Heart right ventricle (tissue), 16 donors: ENCODE measurements around the gene PATJ. TPM values are rescaled to one million over a fixed set of nuclear protein-coding genes. Genes with fewer than 3 reads are reported as not detected.

Experiments
- ATAC-seq, 8 donors: fragments of 200-7000 bp; cut with Tn5 transposase; one replicate each; pipeline ENCODE4 v1.9.1; 2020; ENCODE audit warnings: mild to moderate bottlenecking in 8 of 8, moderate library complexity in 8 of 8, moderate number of reproducible peaks in 1 of 8
- DNase-seq, 2 donors: peaks; one replicate each; pipeline ENCODE4 v3.0.0-alpha.2; 2020
- H3K27ac ChIP-seq, 10 donors: fragments of 200-600 bp; sonication (generic) in 2 of 10; one replicate each; pipeline versions ENCODE4 v1.5.0 to v1.8.0; 2020 to 2022; ENCODE audit warnings: mild to moderate bottlenecking in 3 of 10
- H3K27me3 ChIP-seq, 7 donors: fragments of 200-600 bp; one replicate each; pipeline ENCODE4 v1.8.0; 2021 to 2022; ENCODE audit warnings: mild to moderate bottlenecking in 2 of 7
- H3K36me3 ChIP-seq, 9 donors: fragments of 200-600 bp; sonication (generic) in 1 of 9; one replicate each; pipeline versions ENCODE4 v1.5.0 to v1.8.0; 2020 to 2022; ENCODE audit warnings: mild to moderate bottlenecking in 2 of 9
- H3K4me1 ChIP-seq, 9 donors: fragments of 200-600 bp; sonication (generic) in 1 of 9; one replicate each; pipeline versions ENCODE4 v1.5.0 to v1.8.0; 2020 to 2022; ENCODE audit warnings: mild to moderate bottlenecking in 4 of 9
- H3K4me3 ChIP-seq, 10 donors: fragments of 200-600 bp; sonication (generic) in 2 of 10; one replicate each; pipeline versions ENCODE4 v1.5.0 to v1.8.0; 2020 to 2022; ENCODE audit warnings: mild to moderate bottlenecking in 7 of 10, moderate library complexity in 2 of 10
- H3K9me3 ChIP-seq, 11 donors: fragments of 200-600 bp in 10 of 11; sonication (generic) in 2 of 11; one replicate each; pipeline versions ENCODE4 v1.5.0 to v1.8.0; 2013 to 2022; ENCODE audit warnings: mild to moderate bottlenecking in 2 of 11, control low read depth in 1 of 11, moderate library complexity in 1 of 11
- CTCF ChIP-seq, 9 donors: fragments of 200-600 bp; sonication (generic) in 2 of 9; IDR thresholded peaks; one replicate each; pipeline versions ENCODE4 v1.5.0 to v1.8.0; 2021 to 2022; ENCODE audit warnings: antibody characterized with exemption in 9 of 9, mild to moderate bottlenecking in 5 of 9, moderate library complexity in 1 of 9
- WGBS, 2 donors: extraction: QIAGEN DNeasy Blood & Tissue Kit; methylation state at CpG; one replicate each; pipeline ENCODE4 v1.1.7; 2013; ENCODE audit warnings: inconsistent platforms in 1 of 2; 5-methylcytosine and 5-hydroxymethylcytosine counted together
- intact Hi-C, 10 donors: fragments of 100-400 bp; cut with DNase I; formaldehyde crosslinking; loops; one replicate each; pipeline versions ENCODE4 v1.11.1 to v1.14.2; 2022
- polyA plus RNA-seq, 2 donors: library from polyadenylated mRNA; stranded (reverse); fragments of 200-250 nt; gene quantifications; one replicate each; pipeline ENCODE4 v1.2.3, GENCODE V29; 2013
- total RNA-seq, 10 donors: library from RNA; stranded (reverse); fragmentation: NEBNext Ultra II Directional in 3 of 10; extraction: Animal tissue kit (Norgen Biotek cat#: 25700) in 3 of 10; gene quantifications; one replicate each; pipeline versions ENCODE4 v1.2.1 to v1.2.4, GENCODE V29; 2021 to 2023
- donor health status: Arrhythmogenic right ventricular cardiomyopathy.
- donor health status: ischemic (EF 13 %, LVEDD 7.1; RV severe dilation, severe dysfunction).
- donor health status: healthy with polysubstance abuse.
- donor health status: DM: no; HTN: yes; CAD: no.
- donor health status: DM: no; HTN: no; CAD: no.
- donor health status: ischemic (EF 25% LVEDD 6.9; RV normal size, moderate dysfunction).
- donor health status: ischemic (EF 25% LVEDD 5.7; RV mildly dilated, moderate dysfunction).
- donor health status: healthy.
- donor health status: DM: yes; HTN: yes; CAD: no.
- donor health status: Ischemic cardiomyopathy.
- donor health status: ischemic (EF 35%, LVEDD 5.7; RV mildly dilated, moderate dysfunction).
- donor health status: nonischemic (EF 11% LVEDD 7.7; RV severe dilation, severe dysfunction).
- donor health status: DM: yes; HTN: yes; CAD: no.
- donor health status: PGD.
- donor health status: ischemic (EF 29% LVEDD 5.4; RV normal size, mild dysfunction).
- donor health status: nonischemic (EF 23%, LVEDD 6.1; RV moderate dilation, normal function).

Gene PATJ
- total and polyA plus RNA-seq, 12 donors, result 3.7 to 213 (median 119) TPM

- DNase-seq (no peak), ATAC-seq (no peak)
- intact Hi-C loops, result no loop called here
- 85 to 86% methylated on average over 1 of the region's 1 CpG for WGBS, 2 donors
- Histone ChIP-seq H3K27me3 (no peaks in the 10 kb centered on the region), H3K36me3 (no peaks in the 10 kb centered on the region), H3K4me1 (peaks cover 0 to 12% (median 9%) of the 10 kb centered on the region in 9 donors), H3K27ac (no peak overlapping the region), H3K4me3 (no peak overlapping the region), H3K9me3 (no peaks in the 10 kb centered on the region)
- no peak for TF ChIP-seq CTCF (IDR thresholded peaks at IDR 0.05)
Measured at GRCh38 chr1:62107923-62108322, 365.6 kb downstream of the PATJ start.

GRCh38 chr1:62109124-62109523, 366.8 kb downstream of the PATJ start:
- no peak overlapping the region for H3K27ac ChIP-seq
- DNase-seq, result no peak
- no peak for TF ChIP-seq CTCF (IDR thresholded peaks at IDR 0.05)
- intact Hi-C loops, result no loop called here
- no peak for ATAC-seq
- no peaks in the 10 kb centered on the region for H3K9me3 ChIP-seq
- no peak overlapping the region for H3K4me3 ChIP-seq
- peaks cover 0 to 6% (median 0%) of the 10 kb centered on the region in 9 donors for H3K36me3 ChIP-seq
- H3K4me1 ChIP-seq, result peaks cover 0 to 12% (median 9%) of the 10 kb centered on the region in 9 donors
- no peaks in the 10 kb centered on the region for H3K27me3 ChIP-seq
- WGBS, 2 donors, result 73 to 84% methylated on average over 5 of the region's 5 CpGs

DNA sequence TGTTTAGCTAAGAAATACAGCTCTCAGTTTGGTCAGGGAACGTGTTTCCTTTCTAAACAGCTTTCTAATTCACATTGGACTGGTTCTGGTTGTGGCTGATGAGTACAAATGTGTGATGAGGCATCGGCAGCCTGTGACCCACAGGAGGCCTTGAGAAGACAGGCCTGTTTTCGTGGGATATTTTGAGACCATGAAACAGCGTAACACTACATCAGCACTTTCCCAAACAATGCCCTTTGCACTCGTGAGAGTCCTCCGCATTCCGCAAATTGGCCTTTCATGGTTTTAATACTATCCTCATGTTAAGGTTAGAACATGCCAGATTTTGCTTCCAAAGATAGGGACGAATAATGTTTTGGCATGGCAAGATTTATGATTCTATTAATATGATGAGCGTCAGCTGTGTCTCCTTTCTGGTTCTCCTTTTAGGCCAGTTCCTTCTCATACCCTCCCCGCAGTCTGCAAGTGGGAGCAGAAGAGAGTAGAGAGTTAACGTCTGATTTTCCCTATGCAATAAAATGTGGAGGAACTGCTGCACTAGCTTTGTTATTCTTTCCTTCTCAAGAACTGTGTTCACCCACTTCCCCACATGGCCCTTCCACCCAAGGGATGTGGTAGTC, 368.0 kb downstream of the PATJ start:
- 73 to 82% methylated on average over 11 of the region's 11 CpGs for WGBS, 2 donors
- no peaks in the 10 kb centered on the region for H3K9me3 ChIP-seq
- no peaks in the 10 kb centered on the region for H3K27me3 ChIP-seq
- H3K27ac ChIP-seq, result peak overlapping the region in 5 of 10 donors; percentile 12 to 51 (median 43)
- H3K4me3 ChIP-seq, result no peak overlapping the region
- intact Hi-C loops, result no loop called here
- H3K36me3 ChIP-seq, result peaks cover 0 to 13% (median 0%) of the 10 kb centered on the region in 9 donors
- DNase-seq, result no peak
- ATAC-seq, result peak in 7 of 8 donors; percentile 42 to 78 (median 70)
- TF ChIP-seq CTCF (IDR thresholded peaks at IDR 0.05), result no peak
- H3K4me1 ChIP-seq, result peaks cover 0 to 12% (median 9%) of the 10 kb centered on the region in 9 donors

DNA sequence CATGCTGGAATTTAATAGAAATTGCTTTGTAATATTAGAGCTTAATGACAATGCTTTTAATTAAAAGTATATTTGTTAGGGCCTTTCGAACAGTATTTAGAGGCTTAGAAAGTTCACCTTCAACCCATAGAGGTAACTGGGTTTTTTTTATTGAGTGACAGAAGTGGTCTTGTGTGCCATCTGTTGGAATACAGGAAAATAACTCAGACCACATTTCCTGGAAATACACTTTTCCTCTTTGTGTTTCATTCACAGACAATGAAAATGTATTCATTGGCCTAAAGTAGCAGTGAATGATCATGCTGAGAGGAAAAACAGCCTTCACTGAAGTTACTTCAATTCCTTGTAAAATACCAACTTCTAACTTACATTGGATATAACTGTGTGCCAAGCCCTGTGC, 368.8 kb downstream of the PATJ start:
- no peak for DNase-seq
- Histone ChIP-seq H3K27me3 (no peaks in the 10 kb centered on the region), H3K27ac (peak overlapping the region in 4 of 10 donors; percentile 20 to 51 (median 44)), H3K36me3 (peaks cover 0 to 13% (median 0%) of the 10 kb centered on the region in 9 donors), H3K9me3 (no peaks in the 10 kb centered on the region), H3K4me1 (peaks cover 0 to 12% (median 9%) of the 10 kb centered on the region in 9 donors), H3K4me3 (no peak overlapping the region)
- TF ChIP-seq CTCF (IDR thresholded peaks at IDR 0.05), result peak in 5 of 9 donors; percentile 20 to 35 (median 30)
- intact Hi-C loops, result no loop called here
- no peak for ATAC-seq
- 94 to 96% methylated on average over 1 of the region's 1 CpG for WGBS, 2 donors
